GM19239 (cell line): ENCODE data around the gene HRH3.

Source experiments
- DNase-seq: peaks from one replicate; pipeline ENCODE4 v3.0.0; 2011; ENCODE audit warnings: low spot score; ENCODE audit not compliant: insufficient read length
- FAIRE-seq: peaks from 2 replicates; lab custom pipeline; 2011; peaks lifted over from hg19 to GRCh38; lab: Jason Lieb, UNC

The HRH3 gene

DNA sequence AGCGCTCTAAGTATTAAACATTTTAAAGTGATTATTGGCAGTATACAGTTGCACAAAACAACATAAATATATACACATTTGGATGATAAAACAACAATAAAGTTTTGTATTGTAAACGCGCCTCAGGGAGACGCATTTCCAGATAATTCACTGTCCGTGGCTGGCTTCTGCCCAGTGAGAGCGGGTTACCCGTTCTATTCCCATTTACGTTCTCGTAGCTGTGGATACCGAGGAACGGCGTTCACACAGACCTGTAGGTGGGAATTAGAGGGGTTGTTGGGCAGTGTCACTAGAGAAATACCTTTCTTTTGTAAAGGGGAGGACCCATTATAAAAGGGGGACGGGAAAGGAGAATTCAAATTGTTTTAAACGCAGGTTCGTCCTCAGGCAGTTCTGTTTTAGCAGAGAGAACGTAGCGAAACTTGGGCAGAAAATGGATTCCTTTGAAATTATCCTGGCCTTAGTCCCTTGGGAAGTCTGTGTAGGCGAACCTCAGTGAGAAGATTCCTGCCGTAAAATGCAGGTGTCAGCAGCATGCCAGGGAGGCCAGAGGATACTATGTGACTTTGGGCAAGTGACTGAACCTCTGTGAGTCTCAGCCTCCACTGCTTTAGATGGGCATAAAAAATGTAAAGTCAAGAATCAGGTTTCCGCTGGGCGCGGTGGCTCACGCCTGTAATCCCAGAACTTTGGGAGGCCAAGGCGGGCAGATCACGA, 36.5 kb downstream of the HRH3 start:
- FAIRE-seq: no peak
- no peak for DNase-seq

DNA sequence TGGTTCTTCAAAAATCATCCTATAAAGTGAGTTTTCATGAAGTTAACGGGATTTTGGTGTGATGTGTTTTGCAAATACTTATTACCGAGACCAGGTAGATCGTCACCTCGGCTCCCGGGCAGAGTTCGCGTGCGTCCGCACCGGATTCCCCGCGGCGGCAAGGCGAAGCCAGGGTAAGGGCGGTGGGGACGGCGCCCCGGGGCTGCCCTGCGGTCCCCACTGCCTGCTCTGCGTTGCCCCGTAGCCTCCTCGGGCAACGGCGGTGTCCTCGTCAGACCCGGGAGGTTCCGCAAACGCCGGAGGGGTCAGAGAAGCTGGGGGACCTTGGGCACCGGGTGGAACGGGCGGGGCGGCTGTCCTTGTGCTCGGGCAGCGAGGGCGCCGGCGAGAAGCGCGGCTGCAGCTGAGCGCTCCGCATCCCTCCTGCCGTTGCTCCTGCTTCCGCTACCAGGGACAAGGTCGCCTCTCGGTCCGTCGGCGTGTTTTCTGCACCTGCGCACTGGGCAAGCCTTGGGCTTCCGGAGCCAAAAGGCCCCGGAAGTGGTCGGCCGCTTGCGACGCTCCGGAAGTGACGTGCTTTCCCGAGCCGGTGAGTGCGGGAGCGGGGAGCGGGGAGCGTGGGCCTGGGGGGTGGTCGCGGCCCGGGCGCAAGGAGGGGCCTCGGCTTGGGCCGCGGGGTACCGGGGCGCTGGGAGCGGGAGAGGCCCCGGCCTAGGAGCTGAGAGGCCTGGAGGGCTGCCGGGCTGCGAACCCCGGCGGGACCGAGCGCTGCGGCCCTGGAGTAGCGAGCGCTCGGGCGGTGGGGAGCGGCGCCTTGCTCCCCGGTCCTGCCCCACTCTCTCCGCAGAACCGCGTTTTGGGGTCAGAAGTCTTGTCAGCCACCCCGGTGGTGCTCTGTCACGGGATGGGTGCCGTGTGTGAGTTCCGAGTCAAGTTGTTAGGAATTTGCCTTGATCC, 37.3 kb downstream of the HRH3 start, which contains the start of gene MTG2:
Gene MTG2, plus strand, starts transcription at position 560 of the 957 bp plus-strand sequence. CDS start 10,393 bp downstream, outside the sequence.
- DNase-seq (peak; percentile 100), FAIRE-seq (peak; percentile 83)

DNA sequence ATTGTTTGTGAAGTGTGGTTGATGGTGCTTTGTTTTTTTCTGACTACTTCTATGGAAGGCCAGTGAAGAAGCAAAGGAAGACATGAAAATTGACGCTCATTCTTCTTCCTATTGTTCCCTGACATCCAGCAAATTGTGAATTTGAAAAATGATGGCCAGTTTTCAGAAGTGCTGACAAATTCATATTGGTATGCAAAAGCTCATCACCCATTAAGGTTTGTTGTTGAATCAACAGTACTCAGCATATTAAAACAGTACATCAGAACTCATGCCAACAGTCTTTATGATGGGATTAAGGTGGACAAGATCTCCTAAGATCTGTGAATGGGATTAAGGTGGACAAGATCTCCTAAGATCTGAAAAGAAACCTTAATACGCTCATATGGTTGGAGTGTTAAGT, 38.3 kb downstream of the HRH3 start:
- FAIRE-seq (no peak), DNase-seq (no peak)

DNA sequence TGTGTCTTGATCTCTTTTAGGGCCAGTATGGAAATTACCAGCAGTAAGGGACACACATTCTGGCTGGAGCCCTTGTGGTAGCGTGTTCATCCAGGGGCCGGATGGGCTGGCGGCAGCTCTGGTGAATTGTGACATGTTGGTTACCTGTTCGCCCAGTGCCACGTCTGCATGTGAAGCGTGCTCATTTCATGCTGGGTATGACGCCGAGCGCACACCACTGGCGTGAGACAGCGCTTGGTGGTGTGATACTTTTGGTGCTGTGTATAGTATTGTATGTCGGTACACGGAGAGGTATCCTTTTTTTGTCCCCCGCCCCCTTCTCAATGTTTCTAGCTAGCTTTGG, 40.9 kb downstream of the HRH3 start:
- FAIRE-seq (no peak), DNase-seq (no peak)

DNA sequence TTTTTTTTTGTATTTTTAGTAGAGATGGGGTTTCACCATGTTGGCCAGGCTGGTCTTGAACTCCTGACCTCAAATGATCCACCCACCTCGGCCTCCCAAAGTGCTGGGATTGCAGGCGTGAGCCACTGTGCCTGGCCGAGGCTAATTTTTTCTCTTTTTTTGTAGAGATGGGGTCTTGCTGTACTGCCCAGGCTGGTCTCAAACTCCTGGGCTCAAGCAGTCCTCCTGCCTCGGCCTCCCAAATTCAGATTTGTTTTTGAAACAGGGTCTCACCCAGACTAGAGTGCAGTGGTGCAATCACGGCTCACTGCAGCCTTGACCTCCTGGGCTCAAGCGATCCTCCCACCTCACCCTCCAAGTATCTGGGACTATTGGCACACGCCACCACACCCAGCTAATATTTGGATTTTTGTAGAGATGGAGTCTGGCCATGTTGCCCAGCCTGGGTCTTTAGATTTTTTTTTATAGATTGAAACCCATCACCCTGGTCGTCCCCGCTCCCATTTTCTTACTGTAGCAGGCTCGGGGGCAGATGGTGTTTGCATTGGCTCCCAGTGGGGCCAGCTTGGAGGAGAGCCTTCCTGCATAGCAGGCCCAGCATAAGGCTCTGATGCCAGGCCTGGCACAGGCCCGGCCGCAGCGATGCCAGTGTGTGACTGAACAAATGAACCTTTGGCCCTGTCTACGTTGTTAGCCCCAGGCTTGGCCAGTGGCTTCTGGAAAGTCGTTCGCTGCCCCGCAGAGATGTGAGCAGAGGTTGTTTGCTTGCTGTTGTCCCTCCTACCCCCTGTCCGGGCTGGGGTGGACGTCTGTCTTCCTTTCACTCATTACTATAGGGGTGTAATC, 41.5 kb downstream of the HRH3 start:
- FAIRE-seq (no peak), DNase-seq (no peak)

DNA sequence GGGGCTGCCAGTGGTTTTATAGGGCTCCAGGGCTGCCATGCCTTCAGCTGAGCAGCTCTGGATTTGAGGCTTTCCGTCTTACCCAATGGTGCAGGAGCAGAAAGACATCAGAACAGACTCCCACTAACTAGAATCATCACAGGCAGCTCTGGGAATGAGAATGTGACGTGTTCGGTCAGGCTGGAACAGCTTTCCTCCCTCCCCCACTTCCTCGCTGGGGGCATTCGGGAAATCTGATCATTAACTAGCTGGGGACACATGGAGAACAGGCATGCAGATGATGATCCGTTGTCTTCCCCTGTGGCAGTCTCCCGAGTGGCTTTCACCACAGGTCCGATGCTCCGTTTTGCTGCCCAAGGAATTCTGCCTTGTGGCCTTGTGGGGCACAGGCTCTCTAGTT, 42.8 kb downstream of the HRH3 start:
- DNase-seq: no peak
- FAIRE-seq: no peak

DNA sequence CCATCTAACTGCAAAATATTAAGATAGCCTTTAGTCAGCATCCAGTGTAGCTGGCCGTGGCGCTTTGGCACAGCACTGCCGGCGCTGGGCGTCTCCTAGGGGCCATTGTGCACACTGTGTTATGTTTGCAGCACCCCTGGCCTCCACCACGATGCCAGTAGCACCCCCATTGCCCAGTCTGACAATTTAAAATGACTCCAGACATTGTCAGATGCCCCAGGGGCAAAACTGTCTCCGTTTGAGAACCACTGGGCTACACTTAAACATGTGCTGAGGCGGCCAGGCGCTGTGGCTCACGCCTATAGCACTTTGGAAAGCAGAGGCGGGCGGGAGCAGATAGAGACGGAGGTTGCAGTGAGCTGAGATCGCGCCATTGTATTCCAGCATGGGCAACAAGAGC, 43.2 kb downstream of the HRH3 start:
- FAIRE-seq (no peak), DNase-seq (no peak)

DNA sequence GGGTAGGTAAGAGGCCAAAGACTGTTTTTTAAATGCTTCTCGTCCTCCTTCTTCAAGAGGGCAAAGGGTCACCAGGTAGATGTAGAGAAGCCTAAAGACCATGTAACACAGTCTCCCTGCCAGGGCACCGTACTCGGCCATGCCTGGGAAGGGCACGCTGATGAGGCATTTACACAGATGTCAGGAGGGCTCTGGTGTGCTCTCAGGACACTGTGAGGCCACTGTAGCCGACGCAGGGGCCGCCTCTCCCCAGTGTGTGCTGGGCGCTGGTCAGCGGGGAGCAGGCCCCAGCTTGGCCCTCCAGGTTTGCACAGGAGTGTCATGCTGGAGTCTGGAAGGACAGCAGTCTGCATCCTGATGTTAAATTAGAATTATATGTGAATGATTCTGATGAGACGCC, 44.4 kb downstream of the HRH3 start:
- DNase-seq (no peak), FAIRE-seq (no peak)

DNA sequence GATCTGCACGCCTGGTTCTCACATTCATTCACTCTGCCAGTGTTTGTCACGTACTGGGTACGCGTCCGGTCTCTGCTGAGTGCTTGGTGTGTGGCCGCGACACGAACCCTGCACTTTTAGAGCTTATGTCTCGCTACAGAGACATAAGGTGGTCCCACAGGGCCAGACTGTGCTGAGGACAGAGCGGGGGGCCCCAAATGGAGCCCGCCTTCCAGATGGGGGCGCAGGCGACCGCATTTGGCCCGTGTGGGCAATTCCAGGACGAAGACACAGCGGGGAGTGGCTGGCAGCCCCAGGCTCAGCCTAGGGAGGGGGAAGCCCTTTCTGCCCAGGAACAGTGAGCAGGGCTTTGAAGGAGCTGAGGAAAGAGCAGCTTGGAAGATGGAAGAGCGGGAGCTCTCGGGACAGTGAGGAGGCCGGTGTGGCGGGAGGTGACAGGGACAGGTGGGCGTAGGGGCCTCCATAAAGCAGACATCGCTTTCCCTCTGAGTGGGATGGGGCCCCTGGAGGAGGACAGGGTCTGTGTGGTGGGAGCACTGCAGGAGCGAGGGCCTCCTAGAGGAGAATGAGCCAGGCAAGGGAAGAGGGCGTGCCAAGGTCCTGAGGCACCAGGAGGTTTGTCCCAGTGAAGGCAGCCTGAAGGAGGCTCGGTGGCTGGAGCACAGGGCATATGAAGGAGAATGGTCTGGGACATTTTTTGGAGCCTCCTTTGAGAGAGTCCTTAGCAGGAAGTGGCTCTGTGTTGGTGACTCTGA, 45.0 kb downstream of the HRH3 start:
- no peak for FAIRE-seq
- no peak for DNase-seq

DNA sequence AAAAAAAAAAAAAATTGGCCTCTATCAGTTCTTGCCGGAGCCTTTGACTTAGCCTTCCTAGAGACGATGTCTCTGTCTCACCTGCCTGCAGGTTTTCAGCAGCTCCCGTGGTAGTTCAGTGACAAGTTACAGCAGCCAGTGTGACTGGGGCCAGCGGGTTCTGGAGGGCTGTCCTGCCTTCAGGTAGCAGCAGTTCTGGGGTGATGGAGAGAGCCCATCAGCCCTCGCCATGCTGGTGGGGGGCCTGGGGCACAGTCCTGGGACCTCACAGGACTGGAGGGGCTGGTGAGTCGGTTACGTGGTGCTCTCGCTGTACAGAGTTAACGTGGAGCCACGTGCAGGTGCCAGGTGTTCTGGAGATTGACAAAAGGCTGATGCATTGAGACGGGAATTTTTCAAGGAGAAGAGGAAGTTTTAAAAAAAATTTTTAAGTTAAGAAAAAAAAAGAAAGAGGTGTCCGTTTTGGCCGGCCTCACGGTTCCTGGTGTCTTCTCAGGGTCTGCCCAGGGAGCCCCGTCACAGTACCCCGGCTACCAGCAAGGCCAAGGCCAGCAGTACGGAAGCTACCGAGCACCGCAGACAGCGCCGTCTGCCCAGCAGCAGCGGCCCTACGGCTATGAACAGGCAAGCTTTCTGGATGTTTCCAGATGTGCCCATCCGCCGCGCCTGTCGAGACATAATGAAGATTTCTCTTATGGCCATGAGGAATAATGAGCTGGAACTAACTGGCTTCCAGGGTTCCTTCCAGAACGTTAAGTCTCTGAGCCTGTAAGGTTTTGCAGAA, 45.9 kb downstream of the HRH3 start:
- FAIRE-seq (no peak), DNase-seq (no peak)

DNA sequence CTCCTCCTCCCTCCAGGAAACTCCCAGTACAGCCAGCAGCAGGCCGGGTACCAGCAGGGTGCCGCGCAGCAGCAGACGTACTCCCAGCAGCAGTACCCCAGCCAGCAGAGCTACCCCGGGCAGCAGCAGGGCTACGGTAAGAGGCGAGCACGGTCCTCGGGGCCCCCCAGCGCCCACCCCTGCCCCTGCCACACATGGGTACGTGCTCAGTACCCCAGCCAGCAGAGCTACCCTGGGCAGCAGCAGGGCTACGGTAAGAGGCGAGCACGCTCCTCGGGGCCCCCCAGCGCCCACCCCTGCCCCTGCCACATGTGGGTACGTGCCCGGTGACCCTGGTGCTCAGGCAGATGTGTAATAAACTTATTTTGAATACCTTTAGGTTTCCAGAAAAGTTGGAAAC, 47.4 kb downstream of the HRH3 start:
- FAIRE-seq (no peak), DNase-seq (no peak)

DNA sequence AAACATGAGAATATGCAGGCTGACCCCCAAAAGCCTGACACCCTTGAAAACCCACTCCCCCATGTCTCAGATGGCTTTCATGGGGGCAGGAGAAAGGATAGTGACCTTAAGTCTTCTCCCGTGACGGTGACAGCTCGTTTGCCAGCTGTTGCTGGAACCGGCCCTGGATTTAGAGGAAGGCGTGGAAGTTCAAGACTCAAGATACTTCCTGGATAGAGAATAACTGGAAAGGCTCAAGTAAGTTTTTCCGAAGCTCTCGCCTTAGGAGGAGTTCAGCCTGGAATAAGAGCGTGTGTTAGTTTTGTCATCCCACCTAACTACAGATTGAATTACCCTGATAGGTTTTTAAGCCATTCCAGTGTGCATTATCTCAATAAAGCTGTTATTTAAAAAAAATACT, 48.8 kb downstream of the HRH3 start:
- DNase-seq: no peak
- FAIRE-seq: no peak

DNA sequence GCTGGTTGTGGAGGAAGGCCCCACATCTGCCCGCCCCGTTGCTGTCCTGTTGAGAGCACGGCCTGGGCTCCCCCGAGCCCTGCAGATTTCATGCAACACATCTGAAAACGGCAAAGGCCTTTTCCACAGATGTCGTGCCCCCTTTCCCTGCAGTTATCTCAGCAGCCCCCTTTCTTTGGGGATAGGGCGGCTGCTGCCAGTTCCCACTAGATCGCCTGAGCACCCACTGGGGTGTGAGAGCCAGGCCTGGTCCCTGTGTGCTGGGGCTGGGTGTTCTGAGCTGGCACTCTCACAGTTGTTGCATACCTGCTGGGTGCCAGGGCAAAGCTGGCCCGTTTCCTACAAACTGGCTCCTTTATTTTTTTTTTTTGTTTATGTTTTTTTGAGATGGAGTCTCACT, 49.5 kb downstream of the HRH3 start:
- no peak for FAIRE-seq
- DNase-seq: no peak

DNA sequence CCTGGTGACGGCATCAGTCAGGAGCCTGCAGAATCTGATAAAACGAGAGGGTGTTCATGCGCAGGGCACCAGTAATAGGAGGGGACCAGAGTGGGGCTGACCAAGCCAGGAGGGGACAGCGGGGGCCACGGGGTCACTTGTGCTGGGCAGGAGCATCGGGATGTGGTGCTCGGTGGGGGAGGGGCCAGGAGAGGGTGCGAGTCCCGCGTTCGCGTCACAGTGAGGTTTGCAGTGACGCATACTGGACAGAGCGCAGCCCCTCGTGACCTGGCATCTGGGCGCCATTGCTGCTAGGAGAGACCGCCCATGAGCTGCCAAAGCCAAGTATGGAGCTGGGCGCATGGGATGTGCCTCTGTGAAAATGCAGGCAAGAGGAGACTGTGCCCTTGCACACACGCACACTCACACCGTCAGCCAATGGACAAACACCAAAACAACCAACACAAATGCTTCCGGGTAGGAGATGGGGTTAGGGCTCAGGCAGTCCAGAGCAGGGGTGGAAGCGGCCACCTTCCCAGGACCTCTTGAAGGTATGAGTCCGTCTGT, 51.1 kb downstream of the HRH3 start:
- DNase-seq: no peak
- no peak for FAIRE-seq

DNA sequence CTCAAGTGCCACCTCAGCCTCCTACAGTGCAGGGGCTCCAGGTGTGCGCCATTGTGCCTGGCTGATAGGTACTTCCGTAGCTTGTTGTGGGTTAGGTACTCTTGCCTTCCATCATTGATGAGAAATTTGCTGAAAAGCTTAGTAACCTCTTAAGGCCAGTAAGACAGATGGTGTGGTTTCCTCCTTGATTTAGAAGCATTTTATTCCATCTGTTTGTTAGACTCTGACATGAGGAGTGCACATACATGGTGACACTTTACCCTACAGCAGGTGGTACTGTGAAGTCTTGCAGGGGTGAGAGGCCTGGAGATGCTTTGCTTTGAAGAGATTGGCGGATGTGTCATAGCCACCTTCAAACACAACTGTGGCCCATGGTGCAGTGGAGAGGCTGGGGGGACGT, 52.0 kb downstream of the HRH3 start:
- DNase-seq: no peak
- FAIRE-seq: no peak

DNA sequence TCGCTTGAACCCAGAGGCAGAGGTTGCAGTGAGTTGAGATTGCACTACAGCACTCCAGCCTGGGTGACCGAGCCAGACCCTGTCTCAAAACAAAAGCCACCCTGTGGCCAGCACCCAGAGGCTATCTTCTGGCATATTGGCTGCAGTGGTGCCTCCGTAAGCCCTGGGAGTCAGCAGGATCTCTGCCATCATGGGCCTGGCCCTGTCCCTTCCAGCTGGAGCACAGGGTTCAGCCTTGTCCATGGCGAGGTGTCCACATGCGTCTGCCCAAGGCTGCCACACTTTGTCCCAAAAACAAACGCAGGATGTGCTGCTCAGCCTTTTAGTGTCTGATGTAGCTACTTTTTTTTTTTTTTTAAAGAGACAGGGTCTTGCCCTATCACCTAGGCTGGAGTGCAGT, 52.6 kb downstream of the HRH3 start:
- FAIRE-seq (no peak), DNase-seq (no peak)

DNA sequence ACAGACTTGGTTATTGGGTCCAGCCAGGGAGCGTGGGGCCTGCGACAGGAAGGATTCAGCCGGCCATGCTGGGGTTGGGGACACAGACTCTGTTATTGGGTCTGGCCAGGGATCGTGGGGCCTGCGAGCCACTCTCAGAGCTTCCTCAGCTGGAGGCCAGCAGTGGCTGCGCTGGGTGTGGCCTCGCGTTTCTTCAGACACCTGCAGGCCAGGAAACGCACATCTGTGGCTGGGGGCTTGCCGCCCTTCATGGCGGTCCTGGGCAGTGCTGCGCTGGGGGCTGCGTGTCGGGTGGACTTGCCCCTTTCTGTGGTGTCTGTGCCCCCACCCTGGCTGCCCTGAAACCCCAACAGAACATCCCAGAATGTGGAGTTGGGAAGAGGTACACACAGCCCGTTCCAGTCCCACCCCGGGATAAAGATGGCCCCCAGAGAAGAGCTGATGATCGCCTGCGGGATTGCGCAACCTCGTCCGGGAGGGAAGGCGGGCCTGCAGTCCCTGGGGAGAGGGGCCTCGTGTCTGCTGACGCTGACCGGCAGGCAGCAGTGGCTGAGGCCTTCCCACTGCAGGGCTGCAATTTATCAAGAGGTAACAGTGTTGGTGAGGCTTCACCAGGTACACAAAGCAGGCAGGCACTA, 54.2 kb downstream of the HRH3 start:
- DNase-seq (no peak), FAIRE-seq (no peak)
